DND-41 (cell line): Measurements from ENCODE around the gene BRPF1.

Experiments used
- ATAC-seq: fragments of 200-7000 bp; cut with Tn5 transposase; 3 replicates; pipeline ENCODE4 v1.9.1; 2021; ENCODE audit warnings: low read depth; ENCODE audit not compliant: insufficient read depth
- DNase-seq: peaks from one replicate; pipeline ENCODE4 v3.0.0-alpha.2; 2020
- H2AFZ ChIP-seq: 2 replicates; pipeline ENCODE4 v1.6.0; 2012; ENCODE audit warnings: low read depth, low read length
- H3K27ac ChIP-seq: 2 replicates; pipeline ENCODE4 v1.5.1; 2012; ENCODE audit warnings: low read length, inconsistent platforms
- H3K27me3 ChIP-seq: fragments of 200-600 bp; sonication (generic); 2 replicates; pipeline ENCODE4 v1.6.0; 2012; ENCODE audit warnings: low read length, mild to moderate bottlenecking, inconsistent platforms; ENCODE audit not compliant: insufficient read depth, poor library complexity
- H3K36me3 ChIP-seq: 2 replicates; pipeline ENCODE4 v1.5.1; 2012; ENCODE audit warnings: low read length, inconsistent platforms; ENCODE audit not compliant: insufficient read depth
- H3K4me1 ChIP-seq: 2 replicates; pipeline ENCODE4 v1.5.1; 2012; ENCODE audit warnings: mild to moderate bottlenecking, low read length; ENCODE audit not compliant: insufficient read depth
- H3K4me2 ChIP-seq: 2 replicates; pipeline ENCODE4 v1.6.0; 2012; ENCODE audit warnings: mild to moderate bottlenecking, moderate library complexity, low read length, inconsistent platforms; ENCODE audit not compliant: insufficient read depth
- H3K4me3 ChIP-seq, 2 experiments: fragments of 200-600 bp in 1 of 2; shearing (Covaris generic) in 1 of 2; 2 replicates each; pipeline ENCODE4 v1.5.1; 2012 to 2016; ENCODE audit warnings: inconsistent platforms in 2 of 2, low read length in 2 of 2, mild to moderate bottlenecking in 2 of 2, low read depth in 1 of 2, moderate library complexity in 1 of 2
- H3K79me2 ChIP-seq: 2 replicates; pipeline ENCODE4 v1.6.0; 2012; ENCODE audit warnings: low read length, inconsistent platforms; ENCODE audit not compliant: insufficient read depth
- H3K9ac ChIP-seq: 2 replicates; pipeline ENCODE4 v1.6.0; 2012; ENCODE audit warnings: low read depth, mild to moderate bottlenecking, inconsistent platforms, low read length, moderate library complexity
- H3K9me3 ChIP-seq: 2 replicates; pipeline ENCODE4 v1.5.1; 2012; ENCODE audit warnings: low read length, moderate library complexity, mild to moderate bottlenecking, inconsistent platforms; ENCODE audit not compliant: insufficient read depth, severe bottlenecking
- H4K20me1 ChIP-seq: 2 replicates; pipeline ENCODE4 v1.6.0; 2012; ENCODE audit warnings: low read length; ENCODE audit not compliant: insufficient read depth
- EZH2 ChIP-seq: IDR thresholded peaks from 3 replicates; pipeline ENCODE4 v1.6.1; 2012; ENCODE audit warnings: borderline replicate concordance, low read depth, mild to moderate bottlenecking, moderate library complexity, low read length, inconsistent platforms; ENCODE audit not compliant: severe bottlenecking
- TF ChIP-seq, protein P1 (sequence below): IDR thresholded peaks from 2 replicates; pipeline ENCODE4 v1.5.1; 2012; ENCODE audit warnings: borderline replicate concordance, low read length, moderate library complexity, mild to moderate bottlenecking; ENCODE audit not compliant: poor library complexity, severe bottlenecking; ENCODE audit errors: extremely low read depth

BRPF1 gene

DNA sequence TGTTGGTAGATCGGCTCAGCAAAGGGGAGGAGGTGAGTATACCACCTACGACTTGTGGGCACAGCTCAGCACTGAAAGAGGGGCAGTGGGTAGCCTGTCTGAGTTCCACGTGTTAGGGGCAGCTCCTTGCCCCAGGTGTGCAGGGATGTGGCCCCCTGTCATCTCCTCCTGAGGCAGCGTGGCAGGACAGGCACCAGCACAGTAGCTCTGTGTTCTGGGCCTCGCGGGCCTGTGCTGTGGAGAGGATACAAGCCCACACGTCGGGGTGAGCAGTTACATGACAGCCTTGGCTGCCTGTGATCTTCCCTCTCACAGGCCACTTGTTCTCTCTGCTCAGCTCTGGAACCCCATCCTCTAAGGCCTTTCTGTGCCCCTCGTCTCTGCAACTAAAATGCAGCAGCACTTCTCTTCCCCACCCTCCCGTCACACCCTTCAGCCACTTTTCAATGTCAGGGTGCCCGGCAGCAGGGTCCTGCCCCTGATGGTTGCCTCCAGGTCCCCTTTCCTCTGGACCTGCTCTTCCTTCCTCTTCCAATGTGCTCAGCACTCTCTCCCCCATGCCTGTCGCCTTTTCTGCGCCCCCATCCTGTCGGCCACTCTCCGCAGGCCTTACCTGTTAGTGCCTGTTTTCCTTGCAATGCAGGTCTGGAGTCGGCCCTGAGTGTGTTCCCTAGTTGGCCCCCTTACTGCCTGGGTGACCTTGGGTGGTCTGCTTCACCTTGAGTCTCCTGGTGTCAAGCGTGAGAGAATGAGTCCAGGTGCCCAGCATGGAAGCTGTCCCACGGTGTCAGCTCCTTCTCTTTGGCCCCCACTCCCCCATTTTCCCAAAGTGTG, 46.1 kb upstream of the BRPF1 start:
- DNase-seq: no peak
- no peaks in the 10 kb centered on the region for H3K79me2 ChIP-seq
- no peaks in the 10 kb centered on the region for H3K4me1 ChIP-seq
- H3K4me2 ChIP-seq: no peak overlapping the region
- no peak overlapping the region for H3K27ac ChIP-seq
- no peaks in the 10 kb centered on the region for H3K9me3 ChIP-seq
- H3K36me3 ChIP-seq: peaks cover 98% of the 10 kb centered on the region
- H3K9ac ChIP-seq: no peak overlapping the region
- no peak overlapping the region for H3K4me3 ChIP-seq
- ATAC-seq: no peak
- H2AFZ ChIP-seq: no peak overlapping the region
- no peaks in the 10 kb centered on the region for H3K27me3 ChIP-seq
- no peaks in the 10 kb centered on the region for H4K20me1 ChIP-seq
- TF ChIP-seq, protein P1, sequence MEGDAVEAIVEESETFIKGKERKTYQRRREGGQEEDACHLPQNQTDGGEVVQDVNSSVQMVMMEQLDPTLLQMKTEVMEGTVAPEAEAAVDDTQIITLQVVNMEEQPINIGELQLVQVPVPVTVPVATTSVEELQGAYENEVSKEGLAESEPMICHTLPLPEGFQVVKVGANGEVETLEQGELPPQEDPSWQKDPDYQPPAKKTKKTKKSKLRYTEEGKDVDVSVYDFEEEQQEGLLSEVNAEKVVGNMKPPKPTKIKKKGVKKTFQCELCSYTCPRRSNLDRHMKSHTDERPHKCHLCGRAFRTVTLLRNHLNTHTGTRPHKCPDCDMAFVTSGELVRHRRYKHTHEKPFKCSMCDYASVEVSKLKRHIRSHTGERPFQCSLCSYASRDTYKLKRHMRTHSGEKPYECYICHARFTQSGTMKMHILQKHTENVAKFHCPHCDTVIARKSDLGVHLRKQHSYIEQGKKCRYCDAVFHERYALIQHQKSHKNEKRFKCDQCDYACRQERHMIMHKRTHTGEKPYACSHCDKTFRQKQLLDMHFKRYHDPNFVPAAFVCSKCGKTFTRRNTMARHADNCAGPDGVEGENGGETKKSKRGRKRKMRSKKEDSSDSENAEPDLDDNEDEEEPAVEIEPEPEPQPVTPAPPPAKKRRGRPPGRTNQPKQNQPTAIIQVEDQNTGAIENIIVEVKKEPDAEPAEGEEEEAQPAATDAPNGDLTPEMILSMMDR: no peak
- no peak for TF ChIP-seq EZH2

DNA sequence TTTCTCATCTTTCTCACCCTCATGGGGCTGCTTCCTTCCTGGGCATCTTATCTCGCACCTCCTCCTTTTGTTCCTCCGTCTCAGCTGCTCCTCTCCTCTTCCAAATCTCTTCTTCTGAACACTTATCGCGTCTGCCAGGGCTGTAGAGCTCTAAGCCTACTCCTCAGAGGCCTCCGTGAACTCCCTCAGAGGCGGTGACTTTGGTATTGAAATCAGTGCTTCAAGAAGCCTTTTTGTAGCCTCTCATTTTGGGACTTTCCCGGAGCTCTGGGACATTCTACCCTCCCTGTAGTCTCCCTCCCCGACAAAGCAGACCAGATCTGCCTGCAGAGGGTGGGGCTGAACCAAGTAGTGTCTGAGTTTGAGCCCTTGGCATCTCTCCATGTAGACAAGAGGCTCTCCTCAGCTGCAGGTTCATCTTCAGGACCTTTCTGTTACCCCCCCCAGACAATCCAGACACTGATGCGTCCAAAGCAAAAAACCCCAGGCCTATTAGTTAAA, 45.4 kb upstream of the BRPF1 start:
- no peak overlapping the region for H3K9ac ChIP-seq
- H3K4me1 ChIP-seq: no peaks in the 10 kb centered on the region
- H3K27ac ChIP-seq: no peak overlapping the region
- H3K79me2 ChIP-seq: no peaks in the 10 kb centered on the region
- H3K4me2 ChIP-seq: no peak overlapping the region
- DNase-seq (no peak), ATAC-seq (no peak)
- H3K9me3 ChIP-seq: no peaks in the 10 kb centered on the region
- no peaks in the 10 kb centered on the region for H3K27me3 ChIP-seq
- no peak overlapping the region for H2AFZ ChIP-seq
- no peak overlapping the region for H3K4me3 ChIP-seq
- TF ChIP-seq EZH2: no peak
- TF ChIP-seq, protein P1: no peak
- H3K36me3 ChIP-seq: peaks cover 99% of the 10 kb centered on the region
- H4K20me1 ChIP-seq: no peaks in the 10 kb centered on the region

DNA sequence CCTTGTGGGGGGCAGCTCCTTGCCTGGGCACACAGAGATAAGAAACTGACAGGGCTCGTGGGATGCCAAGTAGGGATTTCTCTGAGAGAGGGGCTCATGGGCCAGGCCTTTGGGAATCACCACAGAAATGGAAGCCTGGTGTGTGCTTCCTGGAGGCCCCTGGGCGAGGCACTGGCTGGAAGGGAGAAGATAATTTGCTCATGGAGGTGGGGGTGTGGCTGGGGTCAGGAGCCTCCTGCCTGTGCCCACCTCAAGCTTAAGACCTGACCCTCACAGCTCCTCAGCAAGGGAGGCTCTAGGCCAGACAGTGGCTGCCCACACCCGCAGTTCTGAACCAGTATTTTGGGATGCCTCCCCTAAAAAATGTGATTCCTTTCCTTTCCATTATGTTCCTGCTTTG, 44.8 kb upstream of the BRPF1 start:
- no peak for TF ChIP-seq EZH2
- TF ChIP-seq, protein P1: no peak
- Histone ChIP-seq H3K36me3 (peaks cover 99% of the 10 kb centered on the region), H4K20me1 (no peaks in the 10 kb centered on the region), H3K9ac (no peak overlapping the region), H3K4me3 (no peak overlapping the region), H3K79me2 (no peaks in the 10 kb centered on the region), H3K27ac (no peak overlapping the region), H3K4me1 (no peaks in the 10 kb centered on the region), H3K27me3 (no peaks in the 10 kb centered on the region), H2AFZ (no peak overlapping the region), H3K9me3 (no peaks in the 10 kb centered on the region), H3K4me2 (no peak overlapping the region)
- ATAC-seq (no peak), DNase-seq (no peak)

DNA sequence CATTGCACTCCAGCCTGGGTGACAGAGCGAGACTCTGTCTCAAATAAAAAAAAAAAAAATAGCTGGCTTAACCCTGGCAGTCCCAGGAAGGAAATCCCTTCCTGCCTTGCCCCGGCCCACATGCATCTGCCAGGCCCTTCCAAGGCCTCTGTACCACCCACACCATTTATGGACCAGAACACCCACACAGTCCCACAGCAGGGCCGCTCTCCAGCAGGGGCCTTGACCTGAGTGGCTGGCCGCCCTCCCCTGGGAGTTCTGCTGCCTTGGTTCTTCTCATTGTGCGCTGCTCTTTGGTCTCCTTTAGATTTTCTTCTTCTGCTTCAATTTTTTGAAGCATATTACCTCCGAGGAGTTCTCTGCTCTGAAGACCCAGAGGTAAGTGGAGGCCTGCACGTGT, 44.0 kb upstream of the BRPF1 start:
- Histone ChIP-seq H3K4me1 (no peaks in the 10 kb centered on the region), H3K9me3 (no peaks in the 10 kb centered on the region), H3K4me2 (no peak overlapping the region), H4K20me1 (no peaks in the 10 kb centered on the region), H3K9ac (no peak overlapping the region), H3K27me3 (no peaks in the 10 kb centered on the region), H3K27ac (no peak overlapping the region), H3K36me3 (peaks cover 97% of the 10 kb centered on the region), H3K79me2 (no peaks in the 10 kb centered on the region), H2AFZ (no peak overlapping the region), H3K4me3 (no peak overlapping the region)
- TF ChIP-seq EZH2: no peak
- TF ChIP-seq, protein P1: no peak
- no peak for DNase-seq
- no peak for ATAC-seq
